HepG2 (cell line): ENCODE results near the gene POMT1. TPM values are rescaled to one million over a fixed set of nuclear protein-coding genes. Genes with fewer than 3 reads are reported as not detected.

ENCODE experiments used
- EEA1 ChIP-seq: sonication (generic); formaldehyde crosslinking; IDR thresholded peaks from 2 replicates; pipeline ENCODE4 v1.5.1; 2020; ENCODE audit warnings: mild to moderate bottlenecking, missing genetic modification reagents, borderline replicate concordance
- ELF1 ChIP-seq: sonication (generic); formaldehyde crosslinking; IDR thresholded peaks from 2 replicates; pipeline ENCODE4 v1.4.0; 2020; ENCODE audit warnings: missing genetic modification reagents
- GMEB1 ChIP-seq: sonication (generic); formaldehyde crosslinking; IDR thresholded peaks from 2 replicates; pipeline ENCODE4 v1.5.1; 2020; ENCODE audit warnings: missing genetic modification reagents, mild to moderate bottlenecking, borderline replicate concordance
- IRF9 ChIP-seq: sonication (generic); formaldehyde crosslinking; IDR thresholded peaks from 2 replicates; pipeline ENCODE4 v1.8.0; 2022; ENCODE audit warnings: missing genetic modification reagents, mild to moderate bottlenecking, borderline replicate concordance
- MEF2D ChIP-seq: sonication (generic); formaldehyde crosslinking; IDR thresholded peaks from 2 replicates; pipeline ENCODE4 v1.5.1; 2020; ENCODE audit warnings: mild to moderate bottlenecking, missing genetic modification reagents
- NFE2L2 ChIP-seq: fragments of 150-350 bp; IDR thresholded peaks from 2 replicates; pipeline ENCODE4 v1.6.1; 2014; ENCODE audit warnings: low read length
- REPIN1 ChIP-seq: sonication (generic); formaldehyde crosslinking; IDR thresholded peaks from 2 replicates; pipeline ENCODE4 v1.8.0; 2022; ENCODE audit warnings: missing genetic modification reagents, low read depth, mild to moderate bottlenecking, borderline replicate concordance
- SMAD3 ChIP-seq: sonication (generic); formaldehyde crosslinking; IDR thresholded peaks from 2 replicates; pipeline ENCODE4 v1.4.0; 2020; ENCODE audit warnings: missing genetic modification reagents
- TBL1XR1 ChIP-seq: fragments of 150-350 bp; IDR thresholded peaks from 2 replicates; pipeline ENCODE4 v1.6.1; 2014; ENCODE audit warnings: borderline replicate concordance, low read length; ENCODE audit not compliant: partially characterized antibody
- XRCC5 ChIP-seq: fragments of 200-400 bp; formaldehyde crosslinking; optimal IDR thresholded peaks from 2 replicates; pipeline ENCODE3; 2017; ENCODE audit warnings: mild to moderate bottlenecking, low read length
- ZBTB33 ChIP-seq: sonication (generic); formaldehyde crosslinking; IDR thresholded peaks from 2 replicates; pipeline ENCODE4 v1.4.0; 2020; ENCODE audit warnings: missing genetic modification reagents
- ZFP91 ChIP-seq: sonication (generic); formaldehyde crosslinking; IDR thresholded peaks from 2 replicates; pipeline ENCODE4 v1.9.0; 2022; ENCODE audit warnings: missing genetic modification reagents, mild to moderate bottlenecking, borderline replicate concordance
- ZHX1 ChIP-seq: sonication (generic); formaldehyde crosslinking; IDR thresholded peaks from 2 replicates; pipeline ENCODE4 v1.8.1; 2022; ENCODE audit warnings: low read depth, mild to moderate bottlenecking, missing genetic modification reagents
- ZNF569 ChIP-seq: sonication (generic); formaldehyde crosslinking; IDR thresholded peaks from 2 replicates; pipeline ENCODE4 v1.5.0; 2020; ENCODE audit warnings: mild to moderate bottlenecking, missing genetic modification reagents, moderate library complexity, borderline replicate concordance
- ZNF598 ChIP-seq: sonication (generic); formaldehyde crosslinking; IDR thresholded peaks from 2 replicates; pipeline ENCODE4 v1.5.1; 2020; ENCODE audit warnings: mild to moderate bottlenecking, missing genetic modification reagents, borderline replicate concordance
- polyA plus RNA-seq, 8 experiments: library from polyadenylated mRNA; depleted of rRNA in 3 of 8; stranded (reverse) in 7 of 8; unstranded in 1 of 8; fragments of >200 nt; fragmentation: Illumina TruSeq in 4 of 8; extraction: Trizol in 4 of 8; gene quantifications; 2 replicates each; pipeline versions ENCODE4 v1.2.1 to v1.2.3, GENCODE V29; 2011 to 2016; ENCODE audit warnings: low read depth in 4 of 8, missing spikeins in 1 of 8, mixed read lengths in 1 of 8; ENCODE audit not compliant: insufficient read depth in 1 of 8
- total RNA-seq, 5 experiments: library from RNA; depleted of rRNA; stranded (reverse); fragments of >200 nt; fragmentation: Illumina TruSeq; extraction: Trizol; gene quantifications; 2 replicates each; pipeline ENCODE4 v1.2.3, GENCODE V29; 2016; ENCODE audit warnings: low read depth in 1 of 5
- TF ChIP-seq, protein P1 (sequence below): sonication (generic); IDR thresholded peaks from 2 replicates; pipeline ENCODE4 v1.6.1; 2016; ENCODE audit warnings: low read depth, borderline replicate concordance

The POMT1 gene
- total and polyA plus RNA-seq, 2 of the 13 experiments (the other 11 are each of a cell fraction or from before 2014, with no cell fraction given): 21.6 to 22.7 TPM

GRCh38 chr9:131530920-131531832 is 28.5 kb downstream of the POMT1 start, which contains the start of gene UCK1 (continued):
- TF ChIP-seq ZBTB33 (CRISPR knock-in tag) (0 out of 2 replicates have a peak, but pooled peaks have one; percentile 15), TBL1XR1 (peak; percentile 36), ZNF569 (CRISPR knock-in tag) (no peak), IRF9 (CRISPR knock-in tag) (peak; percentile 54; the same call in 1 of the 2 replicates), XRCC5 (no peak), ZNF598 (peak; percentile 27; the same call in 1 of the 2 replicates), NFE2L2 (no peak), GMEB1 (CRISPR knock-in tag) (peak; percentile 84), SMAD3 (CRISPR knock-in tag) (no peak), EEA1 (no peak), ELF1 (CRISPR knock-in tag) (0 out of 2 replicates have a peak, but pooled peaks have one; percentile 53), ZHX1 (CRISPR knock-in tag) (peak; percentile 68; the same call in 1 of the 2 replicates), REPIN1 (CRISPR knock-in tag) (0 out of 2 replicates have a peak, but pooled peaks have one; percentile 16), MEF2D (CRISPR knock-in tag) (no peak), ZFP91 (CRISPR knock-in tag) (peak; percentile 69; the same call in 1 of the 2 replicates)
- TF ChIP-seq, protein P1, sequence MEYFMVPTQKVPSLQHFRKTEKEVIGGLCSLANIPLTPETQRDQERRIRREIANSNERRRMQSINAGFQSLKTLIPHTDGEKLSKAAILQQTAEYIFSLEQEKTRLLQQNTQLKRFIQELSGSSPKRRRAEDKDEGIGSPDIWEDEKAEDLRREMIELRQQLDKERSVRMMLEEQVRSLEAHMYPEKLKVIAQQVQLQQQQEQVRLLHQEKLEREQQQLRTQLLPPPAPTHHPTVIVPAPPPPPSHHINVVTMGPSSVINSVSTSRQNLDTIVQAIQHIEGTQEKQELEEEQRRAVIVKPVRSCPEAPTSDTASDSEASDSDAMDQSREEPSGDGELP: no peak
